PC-9 (cell line): ENCODE data around the gene FOS. TPM values are rescaled to one million over a fixed set of nuclear protein-coding genes. Genes with fewer than 3 reads are reported as not detected.

Experiments
- BruUV-seq: library from RNA; stranded (reverse); fragments of 400-500 nt; replicated peaks from 2 replicates; lab custom pipeline; 2021; lab: Mats Ljungman, UMichigan
- CTCF ChIA-PET: fragments of 300-600 bp; sonication (Branson Sonifier 250); formaldehyde crosslinking; loops from one replicate; lab custom pipeline; 2022; ENCODE audit warnings: antibody characterized with exemption; lab: Charles Lee
- POLR2A ChIA-PET: fragments of 300-600 bp; sonication (Branson Sonifier 250); formaldehyde crosslinking; loops from one replicate; lab custom pipeline; 2022; ENCODE audit warnings: antibody characterized with exemption; ENCODE audit not compliant: unreplicated experiment; lab: Charles Lee
- DNase-seq, 2 experiments: peaks; one replicate each; pipeline versions ENCODE4 v3.0.0 to v3.0.0-alpha.2; 2015 to 2022; ENCODE audit warnings: mixed read lengths in 1 of 2
- H2AFZ ChIP-seq: fragments of 200-600 bp; sonication (generic); 2 replicates; pipeline ENCODE4 v1.8.1; 2017; ENCODE audit warnings: antibody characterized with exemption
- H3F3A ChIP-seq: fragments of 200-600 bp; sonication (generic); 2 replicates; pipeline ENCODE4 v1.8.1; 2017; ENCODE audit warnings: antibody characterized with exemption, mild to moderate bottlenecking, low read depth; ENCODE audit not compliant: insufficient read depth
- H3K27ac ChIP-seq: fragments of 200-600 bp; sonication (generic); 2 replicates; pipeline ENCODE4 v1.6.1; 2016; ENCODE audit warnings: mixed run types
- H3K27me3 ChIP-seq: fragments of 200-600 bp; sonication (generic); 2 replicates; pipeline ENCODE4 v1.6.1; 2016; ENCODE audit warnings: low read depth, mixed run types; ENCODE audit not compliant: insufficient read depth
- H3K36me3 ChIP-seq: fragments of 200-600 bp; sonication (generic); 2 replicates; pipeline ENCODE4 v1.6.1; 2016; ENCODE audit warnings: low read depth, mixed run types
- H3K4me1 ChIP-seq: fragments of 200-600 bp; sonication (generic); replicated peaks from 2 replicates; pipeline ENCODE4 v1.6.1; 2016; ENCODE audit warnings: mixed run types; ENCODE audit not compliant: insufficient read depth
- H3K4me2 ChIP-seq: fragments of 200-600 bp; sonication (generic); 2 replicates; pipeline ENCODE4 v1.6.1; 2017; ENCODE audit warnings: mixed run types
- H3K4me3 ChIP-seq: fragments of 200-600 bp; sonication (generic); 2 replicates; pipeline ENCODE4 v1.6.1; 2016; ENCODE audit warnings: mixed run types
- H3K79me2 ChIP-seq: fragments of 200-600 bp; sonication (generic); 2 replicates; pipeline ENCODE4 v1.6.1; 2017; ENCODE audit warnings: low read depth, mixed run types
- H3K9me2 ChIP-seq: fragments of 200-600 bp; sonication (generic); 2 replicates; pipeline ENCODE4 v1.8.1; 2017; ENCODE audit warnings: mild to moderate bottlenecking; ENCODE audit not compliant: insufficient read depth
- H3K9me3 ChIP-seq: fragments of 200-600 bp; sonication (generic); 2 replicates; pipeline ENCODE4 v1.8.1; 2016; ENCODE audit warnings: low read depth; ENCODE audit not compliant: insufficient read depth
- H4K20me1 ChIP-seq: fragments of 200-600 bp; sonication (generic); 2 replicates; pipeline ENCODE4 v1.8.1; 2017; ENCODE audit not compliant: insufficient read depth
- CTCF ChIP-seq: fragments of 200-600 bp; sonication (generic); conservative IDR thresholded peaks from 2 replicates; pipeline ENCODE4 v1.6.1; 2017; ENCODE audit warnings: mixed run types, antibody characterized with exemption, mild to moderate bottlenecking, moderate library complexity
- EZH2 ChIP-seq: fragments of 200-600 bp; sonication (generic); IDR thresholded peaks from 2 replicates; pipeline ENCODE4 v1.8.0; 2017; ENCODE audit warnings: antibody characterized with exemption, low read depth
- intact Hi-C: fragments of 100-400 bp; cut with micrococcal nuclease; formaldehyde crosslinking; loops from one replicate; pipeline ENCODE4 v1.10.0; 2022; ENCODE audit not compliant: unreplicated experiment
- total RNA-seq: library from RNA; stranded (reverse); gene quantifications from 2 replicates; pipeline ENCODE4 v1.2.3, GENCODE V29; 2021

FOS gene
- total RNA-seq, 1 experiment from 2014 or later, result 84.6 TPM

- POLR2A ChIA-PET, result interaction anchor here (0.6 kb wide), 3 partner anchors 9 to 153 kb away, joined by 3 to 5 read pairs (median 3); no protein-coding TSS in a partner anchor
- TF ChIP-seq EZH2 (no peak), CTCF (no peak)
- no peaks in the 10 kb centered on the region for H4K20me1 ChIP-seq
- BruUV-seq, result no TSS peak
- no peaks in the 10 kb centered on the region for H3K9me2 ChIP-seq
- no peaks in the 10 kb centered on the region for H3K36me3 ChIP-seq
- no peak overlapping the region for H3K4me2 ChIP-seq
- H2AFZ ChIP-seq, result no peak overlapping the region
- H3K4me1 ChIP-seq, result peaks cover 14% of the 10 kb centered on the region
- DNase-seq, result no peak
- no peak overlapping the region for H3K4me3 ChIP-seq
- no peaks in the 10 kb centered on the region for H3K9me3 ChIP-seq
- H3K27me3 ChIP-seq, result no peaks in the 10 kb centered on the region
- CTCF ChIA-PET, result interaction anchor here (0.6 to 1.5 kb wide), 3 partner anchors 8 to 151 kb away, joined by 4 to 10 read pairs (median 7); no protein-coding TSS in a partner anchor
- intact Hi-C loops, result loop anchor here (10.0 kb wide), 1 partner anchor 405 kb away; the partner anchor contains the start of gene DLST
- no peaks in the 10 kb centered on the region for H3K79me2 ChIP-seq
- peaks cover 19% of the 10 kb centered on the region; the same call in 1 of the 2 replicates for H3F3A ChIP-seq
- no peak overlapping the region for H3K27ac ChIP-seq
Measured at GRCh38 chr14:75289840-75290388, 11.3 kb downstream of the FOS start.

- no peak overlapping the region for H3K4me3 ChIP-seq
- H3K36me3 ChIP-seq, result no peaks in the 10 kb centered on the region
- TF ChIP-seq EZH2 (no peak), CTCF (no peak)
- H3K4me2 ChIP-seq, result no peak overlapping the region
- H3K27ac ChIP-seq, result no peak overlapping the region
- H4K20me1 ChIP-seq, result no peaks in the 10 kb centered on the region
- intact Hi-C loops, result loop anchor here (10.0 kb wide), 1 partner anchor 406 kb away; the partner anchor contains the start of gene DLST
- H3K27me3 ChIP-seq, result no peaks in the 10 kb centered on the region
- no peaks in the 10 kb centered on the region for H3K9me3 ChIP-seq
- ChIA-PET CTCF (interaction anchor here (0.6 to 1.5 kb wide), 3 partner anchors 9 to 413 kb away, joined by 4 to 10 read pairs (median 5); no protein-coding TSS in a partner anchor), POLR2A (no interaction called here)
- no peaks in the 10 kb centered on the region for H3K9me2 ChIP-seq
- peaks cover 27% of the 10 kb centered on the region; the same call in 1 of the 2 replicates for H3F3A ChIP-seq
- no peak overlapping the region for H2AFZ ChIP-seq
- no peak for DNase-seq
- peaks cover 23% of the 10 kb centered on the region for H3K4me1 ChIP-seq
- H3K79me2 ChIP-seq, result no peaks in the 10 kb centered on the region
- no TSS peak for BruUV-seq
Measured at GRCh38 chr14:75290851-75291250, 12.2 kb downstream of the FOS start.

DNA sequence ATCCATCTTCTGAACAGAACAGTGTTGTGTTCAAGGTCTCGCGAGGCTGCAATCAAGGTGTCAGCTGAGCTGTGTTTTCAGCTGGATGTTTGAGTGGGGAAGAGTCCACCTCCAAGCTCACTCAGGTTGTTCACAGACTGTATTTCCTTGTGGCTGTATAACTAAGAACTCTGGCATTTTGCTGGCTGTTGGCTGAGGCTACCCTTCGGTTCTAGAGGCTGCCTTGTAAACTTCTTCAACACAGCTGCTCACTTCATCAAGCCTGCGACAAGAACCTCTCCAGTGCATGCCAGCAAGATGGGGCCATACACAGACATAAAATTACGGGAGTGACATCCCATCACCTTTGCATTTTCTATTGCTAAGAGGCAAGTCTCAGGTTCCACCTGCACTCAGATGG, 12.7 kb downstream of the FOS start:
- Histone ChIP-seq H2AFZ (no peak overlapping the region), H3K27ac (no peak overlapping the region), H3K79me2 (no peaks in the 10 kb centered on the region), H3K4me1 (peaks cover 28% of the 10 kb centered on the region), H3K4me3 (no peak overlapping the region), H3K9me2 (no peaks in the 10 kb centered on the region), H4K20me1 (no peaks in the 10 kb centered on the region), H3K4me2 (no peak overlapping the region), H3K36me3 (no peaks in the 10 kb centered on the region), H3K27me3 (no peaks in the 10 kb centered on the region), H3F3A (peaks cover 28% of the 10 kb centered on the region; the same call in 1 of the 2 replicates), H3K9me3 (no peaks in the 10 kb centered on the region)
- DNase-seq, result no peak
- intact Hi-C loops, result loop anchor here (10.0 kb wide), 1 partner anchor 407 kb away; the partner anchor contains the start of gene DLST
- CTCF ChIA-PET, result interaction anchor here (1.5 kb wide), 1 partner anchor 9 kb away, joined by 4 read pairs; no protein-coding TSS in a partner anchor
- BruUV-seq, result no TSS peak
- POLR2A ChIA-PET, result interaction anchor here (0.6 kb wide), 1 partner anchor 12 kb away, joined by 3 read pairs; the partner anchor contains the start of gene FOS
- TF ChIP-seq EZH2 (no peak), CTCF (no peak)
